ENCODE data around the gene PSMA6.
A peak's percentile ranks its signal among the peaks of the same experiment; 100 is the strongest.

Gene PSMA6

GRCh38 chr14:35338731-35339405, 46.7 kb downstream of the PSMA6 start:
- TF ChIP-seq SPI1 (IDR thresholded peaks at IDR 0.05; ENCODE audit: borderline replicate concordance, low read depth) (no peak), GABPA (IDR thresholded peaks at IDR 0.05; ENCODE audit: low read depth) (no peak), POLR2AphosphoS5 (IDR thresholded peaks at IDR 0.05; ENCODE audit: low read depth) (no peak), REST (IDR thresholded peaks at IDR 0.05; ENCODE audit: insufficient replicate concordance, low read depth) (no peak), CTCF (IDR thresholded peaks at IDR 0.05; ENCODE audit: insufficient read depth, low read length) (no peak)
- Histone ChIP-seq H3K27ac (replicated peaks) (no peak overlapping the region; the same call in 1 of the 2 replicates), H3K27me3 (ENCODE audit: insufficient read depth, poor library complexity, severe bottlenecking) (no peaks in the 10 kb centered on the region), H3K4me3 (replicated peaks; ENCODE audit: insufficient read depth, low read length) (no peak overlapping the region)
- no peak for DNase-seq (ENCODE audit: low read depth in 1 of 2, low spot score in 1 of 2)

- H3K27ac ChIP-seq (replicated peaks), result peak overlapping the region; percentile 80
- H3K4me3 ChIP-seq (replicated peaks; ENCODE audit: insufficient read depth, low read length), result no peak overlapping the region
- H3K27me3 ChIP-seq (ENCODE audit: insufficient read depth, poor library complexity, severe bottlenecking), result no peaks in the 10 kb centered on the region
- DNase-seq (ENCODE audit: low read depth in 1 of 2, low spot score in 1 of 2), result peak in 1 of 2 experiments; percentile 90
- TF ChIP-seq GABPA (IDR thresholded peaks at IDR 0.05; ENCODE audit: low read depth) (peak; percentile 42), SPI1 (IDR thresholded peaks at IDR 0.05; ENCODE audit: borderline replicate concordance, low read depth) (peak; percentile 85; the same call in 1 of the 2 replicates), REST (IDR thresholded peaks at IDR 0.05; ENCODE audit: insufficient replicate concordance, low read depth) (no peak), POLR2AphosphoS5 (IDR thresholded peaks at IDR 0.05; ENCODE audit: low read depth) (peak; percentile 72), CTCF (IDR thresholded peaks at IDR 0.05; ENCODE audit: insufficient read depth, low read length) (no peak)
These were observed 47.7 kb downstream of the PSMA6 start for GRCh38 chr14:35339761-35340406.

GRCh38 chr14:35340616-35341453, 48.7 kb downstream of the PSMA6 start:
- no peaks in the 10 kb centered on the region for H3K27me3 ChIP-seq (ENCODE audit: insufficient read depth, poor library complexity, severe bottlenecking)
- peak overlapping the region; percentile 80 for H3K27ac ChIP-seq (replicated peaks)
- no peak for DNase-seq (ENCODE audit: low read depth in 1 of 2, low spot score in 1 of 2)
- H3K4me3 ChIP-seq (replicated peaks; ENCODE audit: insufficient read depth, low read length), result no peak overlapping the region
- TF ChIP-seq SPI1 (IDR thresholded peaks at IDR 0.05; ENCODE audit: borderline replicate concordance, low read depth) (no peak), GABPA (IDR thresholded peaks at IDR 0.05; ENCODE audit: low read depth) (no peak), CTCF (IDR thresholded peaks at IDR 0.05; ENCODE audit: insufficient read depth, low read length) (no peak), REST (IDR thresholded peaks at IDR 0.05; ENCODE audit: insufficient replicate concordance, low read depth) (no peak), POLR2AphosphoS5 (IDR thresholded peaks at IDR 0.05; ENCODE audit: low read depth) (no peak)
